Measurements from ENCODE around the gene PARVB.

DNA sequence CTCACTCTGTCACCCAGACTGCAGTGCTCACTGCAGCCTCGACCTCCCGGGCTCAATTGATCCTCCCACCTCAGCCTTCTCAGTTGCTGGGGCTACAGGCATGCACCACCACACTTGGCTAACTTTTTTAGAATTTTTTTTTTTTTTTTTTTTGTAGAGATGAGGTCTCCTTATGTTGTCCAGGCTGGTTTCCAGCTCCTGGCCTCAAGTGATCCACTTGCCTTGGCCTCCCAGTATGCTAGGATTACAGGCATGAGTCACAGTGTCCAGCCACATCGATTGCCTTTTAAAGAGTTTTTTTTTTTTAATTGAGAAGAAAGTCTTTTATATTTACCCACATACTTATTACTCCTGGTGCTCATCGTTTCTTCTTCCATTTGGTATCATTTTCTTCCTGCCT is 186.6 kb downstream of the PARVB start:
- TF ChIP-seq, protein P1, sequence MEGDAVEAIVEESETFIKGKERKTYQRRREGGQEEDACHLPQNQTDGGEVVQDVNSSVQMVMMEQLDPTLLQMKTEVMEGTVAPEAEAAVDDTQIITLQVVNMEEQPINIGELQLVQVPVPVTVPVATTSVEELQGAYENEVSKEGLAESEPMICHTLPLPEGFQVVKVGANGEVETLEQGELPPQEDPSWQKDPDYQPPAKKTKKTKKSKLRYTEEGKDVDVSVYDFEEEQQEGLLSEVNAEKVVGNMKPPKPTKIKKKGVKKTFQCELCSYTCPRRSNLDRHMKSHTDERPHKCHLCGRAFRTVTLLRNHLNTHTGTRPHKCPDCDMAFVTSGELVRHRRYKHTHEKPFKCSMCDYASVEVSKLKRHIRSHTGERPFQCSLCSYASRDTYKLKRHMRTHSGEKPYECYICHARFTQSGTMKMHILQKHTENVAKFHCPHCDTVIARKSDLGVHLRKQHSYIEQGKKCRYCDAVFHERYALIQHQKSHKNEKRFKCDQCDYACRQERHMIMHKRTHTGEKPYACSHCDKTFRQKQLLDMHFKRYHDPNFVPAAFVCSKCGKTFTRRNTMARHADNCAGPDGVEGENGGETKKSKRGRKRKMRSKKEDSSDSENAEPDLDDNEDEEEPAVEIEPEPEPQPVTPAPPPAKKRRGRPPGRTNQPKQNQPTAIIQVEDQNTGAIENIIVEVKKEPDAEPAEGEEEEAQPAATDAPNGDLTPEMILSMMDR (IDR thresholded peaks at IDR 0.05): no peak
- no peak for TF ChIP-seq POLR2A (IDR thresholded peaks at IDR 0.05)
